T-helper 1 cell treated with Interleukin-12 subunit alpha and Interleukin-12 subunit beta and Interleukin-4 antibody, amounts not matched to agents 30 μg/mL and 1 μg/mL, for 36 hours (primary cell): ENCODE results near the gene MORN5.

ENCODE experiments used
- H3K27ac Mint-ChIP-seq: one replicate; pipeline ENCODE4 v1.8.0; 2021; ENCODE audit warnings: mild to moderate bottlenecking, mixed read lengths
- H3K27me3 Mint-ChIP-seq: one replicate; pipeline ENCODE4 v1.8.0; 2021; ENCODE audit warnings: low read depth, mixed read lengths
- H3K36me3 Mint-ChIP-seq: one replicate; pipeline ENCODE4 v1.8.0; 2021; ENCODE audit warnings: low read depth, mixed read lengths
- H3K4me1 Mint-ChIP-seq: one replicate; pipeline ENCODE4 v1.8.0; 2021; ENCODE audit warnings: low read depth, mixed read lengths
- H3K4me3 Mint-ChIP-seq: one replicate; pipeline ENCODE4 v1.8.0; 2021; ENCODE audit warnings: mild to moderate bottlenecking, moderate library complexity, mixed read lengths
- H3K9me3 Mint-ChIP-seq: one replicate; pipeline ENCODE4 v1.8.0; 2021; ENCODE audit warnings: mixed read lengths

MORN5 gene

DNA sequence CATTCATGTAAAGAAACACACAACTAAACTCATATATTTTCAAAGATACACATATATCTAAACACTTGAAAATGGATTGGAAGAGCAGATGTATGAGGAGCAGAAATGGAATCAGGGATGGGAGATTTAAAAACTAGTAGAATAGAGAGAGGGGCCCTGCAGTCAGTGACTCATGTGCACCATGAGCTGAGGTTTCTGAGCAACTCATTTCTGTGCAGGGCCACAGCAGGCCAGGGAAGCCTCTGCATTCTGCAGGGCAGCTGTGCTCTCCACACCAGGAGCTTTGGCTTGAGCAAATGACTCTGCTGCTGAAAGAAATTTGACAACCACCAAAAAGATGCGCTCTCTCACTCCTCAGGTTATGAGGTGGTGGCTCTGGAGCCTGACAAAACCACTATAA, 41.9 kb downstream of the MORN5 start:
- no peaks in the 10 kb centered on the region for H3K4me1 Mint-ChIP-seq
- no peaks in the 10 kb centered on the region for H3K9me3 Mint-ChIP-seq
- no peaks in the 10 kb centered on the region for H3K36me3 Mint-ChIP-seq
- H3K4me3 Mint-ChIP-seq = no peak overlapping the region
- H3K27me3 Mint-ChIP-seq = peaks cover 5% of the 10 kb centered on the region
- no peak overlapping the region for H3K27ac Mint-ChIP-seq

GRCh38 chr9:122202111-122202510, 42.4 kb downstream of the MORN5 start:
- Mint-ChIP-seq H3K27me3 (peaks cover 1% of the 10 kb centered on the region), H3K27ac (no peak overlapping the region), H3K4me1 (no peaks in the 10 kb centered on the region), H3K9me3 (no peaks in the 10 kb centered on the region), H3K4me3 (no peak overlapping the region), H3K36me3 (no peaks in the 10 kb centered on the region)

DNA sequence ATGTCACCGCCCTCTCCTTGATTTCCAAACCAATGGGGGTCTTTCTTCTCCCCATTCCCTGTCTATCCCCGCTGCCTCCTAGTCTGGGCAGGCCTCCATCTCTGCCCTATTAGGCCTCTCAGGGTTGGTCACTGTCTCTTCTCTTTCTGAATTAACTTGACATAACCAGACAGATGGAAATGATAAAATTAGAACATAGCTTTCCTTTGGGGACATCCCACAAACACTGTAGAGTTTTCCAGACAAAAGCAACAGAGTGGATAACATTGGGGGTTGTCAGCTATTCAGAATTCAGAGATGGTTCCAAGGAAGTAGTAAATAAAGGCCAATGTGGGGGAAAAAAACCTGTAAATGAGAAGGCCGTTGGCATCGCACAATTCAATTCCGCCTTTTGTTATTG, 44.3 kb downstream of the MORN5 start:
- no peak overlapping the region for H3K27ac Mint-ChIP-seq
- H3K4me3 Mint-ChIP-seq = no peak overlapping the region
- H3K4me1 Mint-ChIP-seq = no peaks in the 10 kb centered on the region
- no peaks in the 10 kb centered on the region for H3K9me3 Mint-ChIP-seq
- H3K36me3 Mint-ChIP-seq = no peaks in the 10 kb centered on the region
- peaks cover 3% of the 10 kb centered on the region for H3K27me3 Mint-ChIP-seq

- Mint-ChIP-seq H3K36me3 (no peaks in the 10 kb centered on the region), H3K27me3 (peaks cover 3% of the 10 kb centered on the region), H3K9me3 (no peaks in the 10 kb centered on the region), H3K4me1 (no peaks in the 10 kb centered on the region), H3K27ac (no peak overlapping the region), H3K4me3 (no peak overlapping the region)
These were observed 44.8 kb downstream of the MORN5 start for GRCh38 chr9:122204491-122204890.

- Mint-ChIP-seq H3K4me3 (no peak overlapping the region), H3K4me1 (no peaks in the 10 kb centered on the region), H3K27me3 (peaks cover 4% of the 10 kb centered on the region), H3K27ac (no peak overlapping the region), H3K36me3 (no peaks in the 10 kb centered on the region), H3K9me3 (no peaks in the 10 kb centered on the region)
These were observed 45.5 kb downstream of the MORN5 start for GRCh38 chr9:122205176-122205575.

GRCh38 chr9:122206118-122207046, 46.7 kb downstream of the MORN5 start:
- no peaks in the 10 kb centered on the region for H3K36me3 Mint-ChIP-seq
- peaks cover 9% of the 10 kb centered on the region for H3K27me3 Mint-ChIP-seq
- H3K4me3 Mint-ChIP-seq = no peak overlapping the region
- no peak overlapping the region for H3K27ac Mint-ChIP-seq
- H3K4me1 Mint-ChIP-seq = no peaks in the 10 kb centered on the region
- no peaks in the 10 kb centered on the region for H3K9me3 Mint-ChIP-seq

GRCh38 chr9:122207096-122207495, 47.4 kb downstream of the MORN5 start:
- Mint-ChIP-seq H3K4me3 (no peak overlapping the region), H3K36me3 (no peaks in the 10 kb centered on the region), H3K9me3 (no peaks in the 10 kb centered on the region), H3K4me1 (no peaks in the 10 kb centered on the region), H3K27ac (no peak overlapping the region), H3K27me3 (peaks cover 16% of the 10 kb centered on the region)

- H3K4me1 Mint-ChIP-seq = peaks cover 2% of the 10 kb centered on the region
- H3K27me3 Mint-ChIP-seq = peaks cover 34% of the 10 kb centered on the region
- H3K9me3 Mint-ChIP-seq = no peaks in the 10 kb centered on the region
- no peak overlapping the region for H3K27ac Mint-ChIP-seq
- H3K4me3 Mint-ChIP-seq = no peak overlapping the region
- no peaks in the 10 kb centered on the region for H3K36me3 Mint-ChIP-seq
These were observed 49.7 kb downstream of the MORN5 start for GRCh38 chr9:122209451-122209850.

- Mint-ChIP-seq H3K27ac (no peak overlapping the region), H3K4me3 (peak overlapping the region; percentile 52)
These were observed 52.8 kb downstream of the MORN5 start for GRCh38 chr9:122212473-122213004.

DNA sequence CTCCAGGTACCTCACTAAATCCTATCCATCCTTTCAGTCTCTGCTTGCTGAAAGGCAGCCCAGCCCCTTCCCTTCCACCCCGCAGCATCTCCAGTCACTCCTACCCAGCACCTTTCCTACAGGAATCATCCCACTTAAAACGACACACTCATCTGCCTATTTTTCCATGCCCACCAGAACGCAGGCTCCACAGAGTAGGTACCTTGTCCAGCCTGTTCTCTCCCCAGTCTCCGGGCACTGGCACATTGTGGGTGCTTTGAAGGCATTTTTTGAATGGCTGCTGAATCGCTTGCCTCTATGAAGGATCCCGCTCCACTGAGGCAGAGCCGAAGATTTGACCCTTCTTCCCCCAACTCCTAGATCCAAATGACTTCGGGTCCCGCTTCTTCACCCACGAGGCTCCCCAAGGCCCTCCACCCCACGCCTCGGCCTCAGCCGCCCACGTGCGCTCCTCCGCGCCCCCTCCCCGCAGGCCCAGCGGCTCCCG, 53.4 kb downstream of the MORN5 start:
- Mint-ChIP-seq H3K27ac (no peak overlapping the region), H3K4me3 (peak overlapping the region; percentile 52), H3K9me3 (no peaks in the 10 kb centered on the region), H3K27me3 (peaks cover 69% of the 10 kb centered on the region), H3K36me3 (no peaks in the 10 kb centered on the region), H3K4me1 (peaks cover 8% of the 10 kb centered on the region)

More at GRCh38 chr9:122212473-122213004, 52.8 kb downstream of the MORN5 start:
- H3K4me1 Mint-ChIP-seq = peaks cover 4% of the 10 kb centered on the region
- H3K36me3 Mint-ChIP-seq = no peaks in the 10 kb centered on the region
- H3K9me3 Mint-ChIP-seq = no peaks in the 10 kb centered on the region
- peaks cover 63% of the 10 kb centered on the region for H3K27me3 Mint-ChIP-seq

- Mint-ChIP-seq H3K4me3 (peak overlapping the region; percentile 63), H3K27me3 (peaks cover 74% of the 10 kb centered on the region), H3K9me3 (no peaks in the 10 kb centered on the region), H3K4me1 (peaks cover 15% of the 10 kb centered on the region), H3K27ac (no peak overlapping the region), H3K36me3 (no peaks in the 10 kb centered on the region)
These were observed 54.1 kb downstream of the MORN5 start for GRCh38 chr9:122213589-122214413.

DNA sequence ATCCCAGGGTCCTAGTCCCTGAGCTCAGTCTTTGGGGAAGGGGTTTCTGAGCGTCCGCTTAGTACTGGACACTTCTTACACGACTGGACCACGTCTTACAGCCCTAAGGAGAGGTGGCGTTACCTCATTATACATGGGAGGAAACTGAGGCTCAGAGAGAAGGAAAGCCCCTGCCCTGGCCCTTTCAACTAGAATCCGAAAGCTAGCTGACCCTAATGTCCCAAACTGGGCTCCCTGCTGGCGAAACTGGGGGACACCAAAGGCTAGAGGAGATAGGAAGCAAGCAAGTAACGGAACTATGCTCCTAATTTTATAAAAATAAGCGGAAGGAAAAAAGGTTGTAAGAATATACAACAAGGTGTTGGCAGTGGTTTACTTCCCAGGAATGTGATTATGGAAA, 54.8 kb downstream of the MORN5 start:
- H3K27ac Mint-ChIP-seq = no peak overlapping the region
- peak overlapping the region; percentile 63 for H3K4me3 Mint-ChIP-seq
- H3K4me1 Mint-ChIP-seq = peaks cover 21% of the 10 kb centered on the region
- H3K36me3 Mint-ChIP-seq = no peaks in the 10 kb centered on the region
- H3K27me3 Mint-ChIP-seq = peaks cover 80% of the 10 kb centered on the region
- H3K9me3 Mint-ChIP-seq = no peaks in the 10 kb centered on the region

- Mint-ChIP-seq H3K4me3 (no peak overlapping the region), H3K27ac (no peak overlapping the region), H3K4me1 (peaks cover 25% of the 10 kb centered on the region), H3K27me3 (peaks cover 87% of the 10 kb centered on the region), H3K36me3 (no peaks in the 10 kb centered on the region), H3K9me3 (no peaks in the 10 kb centered on the region)
These were observed 56.0 kb downstream of the MORN5 start for GRCh38 chr9:122215663-122216062.

DNA sequence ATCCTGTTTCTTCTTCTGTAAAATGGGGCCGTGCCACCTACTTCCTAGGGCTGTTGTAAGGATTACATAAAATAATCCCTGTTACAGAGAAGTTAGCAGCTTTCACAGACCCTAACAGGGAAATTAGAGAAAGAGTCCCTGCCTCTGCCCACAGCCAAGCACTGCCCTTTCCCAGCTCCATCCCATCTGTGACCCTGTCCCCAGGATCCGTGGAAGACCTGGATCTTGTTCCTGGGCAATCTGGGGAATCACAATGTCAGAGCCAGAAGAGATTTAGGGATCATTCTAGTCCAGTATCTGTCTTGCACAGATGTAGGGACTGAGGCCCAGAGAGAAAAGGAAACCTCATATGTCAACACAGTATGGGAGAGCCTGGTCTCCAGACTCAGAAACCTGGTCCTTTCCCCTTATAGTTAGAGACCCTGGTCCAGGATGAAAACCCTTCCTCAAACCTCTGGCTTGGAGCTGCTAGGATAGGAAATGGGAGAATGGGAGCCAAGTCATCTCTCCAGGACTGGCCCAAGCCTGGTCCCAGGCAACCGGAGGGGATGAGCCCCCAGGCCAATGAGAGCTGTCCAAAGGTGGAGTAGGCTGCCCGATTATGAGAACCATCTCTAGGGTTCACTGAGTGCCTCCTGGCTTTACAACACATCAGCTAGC, 56.6 kb downstream of the MORN5 start:
- Mint-ChIP-seq H3K27me3 (peaks cover 91% of the 10 kb centered on the region), H3K4me1 (peaks cover 25% of the 10 kb centered on the region), H3K27ac (no peak overlapping the region), H3K9me3 (no peaks in the 10 kb centered on the region), H3K4me3 (no peak overlapping the region), H3K36me3 (no peaks in the 10 kb centered on the region)
